GM06990 (cell line): ENCODE measurements around the gene XYLT1.

Experiments used
- DNase-seq: peaks from one replicate; pipeline ENCODE4 v3.0.0-alpha.2; 2011; ENCODE audit not compliant: insufficient read length; ENCODE audit errors: extremely low read depth
- H3K27me3 ChIP-seq: replicated peaks from 2 replicates; pipeline ENCODE4 v1.6.0; 2011; ENCODE audit warnings: low read length; ENCODE audit not compliant: control insufficient read depth, insufficient read depth
- H3K36me3 ChIP-seq: 2 replicates; pipeline ENCODE4 v1.5.1; 2011; ENCODE audit warnings: low read length; ENCODE audit not compliant: control insufficient read depth, insufficient read depth
- H3K4me3 ChIP-seq: replicated peaks from 2 replicates; pipeline ENCODE4 v1.5.1; 2011; ENCODE audit warnings: low read depth, mild to moderate bottlenecking, control low read depth, low read length
- CTCF ChIP-seq: IDR thresholded peaks from 2 replicates; pipeline ENCODE4 v1.5.1; 2011; ENCODE audit warnings: low read length, control low read depth, mild to moderate bottlenecking, inconsistent platforms; ENCODE audit not compliant: insufficient read depth, poor library complexity, severe bottlenecking

Gene XYLT1

DNA sequence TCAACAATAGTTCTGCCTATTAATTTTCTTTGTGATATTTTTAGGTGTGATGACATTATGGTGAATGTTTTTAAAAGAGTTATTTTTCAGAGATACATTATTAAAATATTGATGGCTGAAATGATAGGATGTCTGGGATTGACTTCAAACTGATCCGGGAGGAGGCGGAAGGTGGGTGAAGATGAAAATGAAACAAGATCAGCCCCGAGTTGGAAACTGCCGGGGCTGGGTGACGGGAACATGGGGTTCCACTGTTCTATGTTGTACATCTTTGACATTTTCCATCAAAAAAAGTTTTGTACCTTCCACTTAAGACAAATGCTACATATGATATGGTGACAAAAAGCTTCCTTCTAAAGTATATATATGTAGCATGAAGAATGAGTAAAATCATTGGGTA lies 336.9 kb downstream of the XYLT1 start:
- H3K4me3 ChIP-seq, result no peak overlapping the region; the same call in 1 of the 2 replicates
- no peak for TF ChIP-seq CTCF
- H3K36me3 ChIP-seq, result no peaks in the 10 kb centered on the region; the same call in none of the 2 replicates
- no peaks in the 10 kb centered on the region for H3K27me3 ChIP-seq
- DNase-seq, result no peak

DNA sequence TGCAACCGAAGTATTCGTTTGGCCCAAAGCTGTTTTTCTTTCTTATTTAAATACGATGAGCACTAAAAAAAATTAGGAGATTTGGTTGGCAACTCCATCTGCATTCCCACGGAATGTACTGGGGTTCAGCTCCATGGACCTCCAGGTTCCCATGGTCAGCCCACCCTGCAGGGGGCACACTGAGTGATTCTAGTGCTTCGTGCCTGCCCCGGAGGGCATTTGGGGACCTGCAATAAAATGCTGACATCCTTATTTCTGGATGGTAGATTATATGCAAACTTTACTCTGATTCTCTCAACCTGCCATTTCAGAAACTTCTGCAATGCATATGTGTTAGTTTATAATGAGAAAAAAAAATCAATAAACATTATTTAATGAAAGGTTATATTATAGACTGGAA lies 339.4 kb downstream of the XYLT1 start:
- TF ChIP-seq CTCF, result no peak
- no peak overlapping the region for H3K4me3 ChIP-seq
- no peaks in the 10 kb centered on the region for H3K27me3 ChIP-seq
- no peak for DNase-seq
- H3K36me3 ChIP-seq, result peaks cover 2% of the 10 kb centered on the region

GRCh38 chr16:17130733-17131132 lies 340.0 kb downstream of the XYLT1 start:
- no peak for DNase-seq
- Histone ChIP-seq H3K4me3 (no peak overlapping the region), H3K27me3 (no peaks in the 10 kb centered on the region), H3K36me3 (peaks cover 2% of the 10 kb centered on the region)
- no peak for TF ChIP-seq CTCF

DNA sequence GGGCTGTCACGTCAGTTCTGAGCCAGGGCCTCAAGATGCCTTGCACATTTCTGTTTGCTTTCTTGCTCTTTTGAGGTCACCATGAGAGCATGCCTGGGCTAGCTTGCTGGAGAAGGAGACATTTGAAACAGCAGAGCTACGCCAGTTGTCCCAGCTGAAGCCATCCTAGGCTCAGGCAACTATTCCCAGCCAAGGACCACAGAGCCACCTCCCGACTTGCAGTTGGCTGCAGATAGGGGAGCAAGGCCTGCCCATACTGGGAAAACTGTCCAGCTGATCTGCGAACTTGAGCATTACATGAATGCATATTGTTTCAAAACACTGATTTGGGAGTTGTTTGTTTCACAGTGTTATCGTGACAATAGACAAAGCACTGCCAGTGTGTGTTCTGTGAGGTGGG lies 340.8 kb downstream of the XYLT1 start:
- Histone ChIP-seq H3K36me3 (peaks cover 2% of the 10 kb centered on the region), H3K27me3 (no peaks in the 10 kb centered on the region), H3K4me3 (no peak overlapping the region)
- no peak for TF ChIP-seq CTCF
- no peak for DNase-seq

DNA sequence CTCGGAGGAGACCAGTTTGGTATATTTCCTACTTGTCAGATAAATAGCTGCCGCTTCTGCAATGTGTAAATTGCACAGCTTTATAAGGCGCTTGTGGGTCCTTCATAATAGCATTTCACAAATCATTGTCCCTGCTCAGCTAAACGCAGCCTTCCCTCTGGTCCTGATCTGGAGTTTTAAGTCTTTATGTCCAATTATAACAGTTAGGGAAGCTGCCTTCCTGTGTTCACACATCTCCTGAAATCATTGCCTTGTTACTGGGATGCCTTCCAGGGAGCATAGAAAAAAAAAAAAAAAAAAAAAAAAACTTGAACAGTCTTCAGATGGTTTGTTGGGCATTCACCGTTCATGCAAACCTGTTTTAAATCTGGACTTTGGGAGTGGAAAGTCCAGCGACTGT lies 342.0 kb downstream of the XYLT1 start:
- H3K4me3 ChIP-seq, result no peak overlapping the region
- H3K27me3 ChIP-seq, result no peaks in the 10 kb centered on the region
- peaks cover 2% of the 10 kb centered on the region for H3K36me3 ChIP-seq
- no peak for DNase-seq
- no peak for TF ChIP-seq CTCF

- peaks cover 2% of the 10 kb centered on the region for H3K36me3 ChIP-seq
- no peaks in the 10 kb centered on the region for H3K27me3 ChIP-seq
- no peak for DNase-seq
- H3K4me3 ChIP-seq, result no peak overlapping the region
- TF ChIP-seq CTCF, result no peak
These were observed 344.6 kb downstream of the XYLT1 start for GRCh38 chr16:17126156-17126555.
